GM18526 (cell line): ENCODE results near the gene KLHL29.

Experiments
- POLR2A ChIP-seq: IDR thresholded peaks from 3 replicates; pipeline ENCODE4 v1.6.1; 2011; ENCODE audit not compliant: insufficient read length; ENCODE audit errors: extremely low read depth

Gene KLHL29

DNA sequence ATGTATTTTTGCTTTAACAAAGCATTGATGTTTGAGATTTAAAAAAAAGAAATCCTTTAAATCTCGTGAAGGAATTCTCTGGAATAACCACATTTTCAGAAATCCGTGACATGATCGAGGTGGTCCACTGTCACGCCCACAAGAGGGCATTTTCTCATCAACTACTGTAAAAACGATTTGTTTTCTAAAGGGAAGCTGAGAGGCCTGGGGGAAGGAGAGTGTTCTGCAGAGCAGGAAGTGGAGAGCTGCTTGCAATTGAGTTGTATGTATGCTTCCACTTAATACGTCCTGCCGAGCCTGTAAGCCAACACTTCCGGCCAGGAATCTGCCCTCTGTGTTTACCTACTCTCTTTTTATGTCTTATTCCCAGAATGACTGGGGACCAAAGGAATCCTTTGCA lies 19.4 kb downstream of the KLHL29 start:
- TF ChIP-seq POLR2A, result no peak

DNA sequence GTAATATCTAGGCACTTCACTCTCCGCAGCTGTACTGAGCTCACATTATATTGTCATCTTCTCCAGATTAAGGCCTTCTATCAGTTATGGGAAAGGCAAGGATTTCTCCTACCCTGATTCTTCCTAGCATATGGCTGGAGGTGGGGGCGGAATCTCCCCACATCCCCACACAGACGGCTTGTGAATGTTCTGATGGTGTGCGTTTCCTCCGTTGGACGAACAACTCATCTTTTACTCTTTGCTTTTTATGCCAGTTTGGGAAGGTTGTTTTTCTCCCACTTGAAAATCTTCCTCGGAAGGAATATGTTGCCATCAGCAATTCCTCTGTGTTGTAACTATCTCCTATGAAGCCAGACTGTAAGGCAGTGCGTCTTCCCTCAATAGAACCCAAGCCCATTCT lies 24.3 kb downstream of the KLHL29 start:
- no peak for TF ChIP-seq POLR2A

DNA sequence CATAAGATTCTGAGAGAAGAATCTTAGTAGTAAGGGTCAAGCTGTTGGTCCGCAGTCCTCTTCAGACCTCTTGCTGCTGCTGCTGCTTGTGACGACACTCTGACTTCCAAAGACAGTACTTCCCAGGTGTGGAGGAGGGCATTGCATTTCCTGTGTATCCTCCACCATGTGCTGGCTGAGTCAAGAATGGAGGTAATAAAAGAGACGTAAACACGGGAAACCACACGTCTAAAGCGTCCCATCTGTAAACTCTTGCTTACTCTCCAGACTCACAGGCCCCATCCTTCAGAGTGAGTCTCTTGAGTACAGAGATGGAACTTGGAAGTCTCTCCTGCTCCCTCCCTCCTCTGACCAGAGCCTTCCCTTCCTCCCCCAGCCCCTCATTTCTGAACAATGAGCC lies 25.6 kb downstream of the KLHL29 start:
- TF ChIP-seq POLR2A, result no peak

DNA sequence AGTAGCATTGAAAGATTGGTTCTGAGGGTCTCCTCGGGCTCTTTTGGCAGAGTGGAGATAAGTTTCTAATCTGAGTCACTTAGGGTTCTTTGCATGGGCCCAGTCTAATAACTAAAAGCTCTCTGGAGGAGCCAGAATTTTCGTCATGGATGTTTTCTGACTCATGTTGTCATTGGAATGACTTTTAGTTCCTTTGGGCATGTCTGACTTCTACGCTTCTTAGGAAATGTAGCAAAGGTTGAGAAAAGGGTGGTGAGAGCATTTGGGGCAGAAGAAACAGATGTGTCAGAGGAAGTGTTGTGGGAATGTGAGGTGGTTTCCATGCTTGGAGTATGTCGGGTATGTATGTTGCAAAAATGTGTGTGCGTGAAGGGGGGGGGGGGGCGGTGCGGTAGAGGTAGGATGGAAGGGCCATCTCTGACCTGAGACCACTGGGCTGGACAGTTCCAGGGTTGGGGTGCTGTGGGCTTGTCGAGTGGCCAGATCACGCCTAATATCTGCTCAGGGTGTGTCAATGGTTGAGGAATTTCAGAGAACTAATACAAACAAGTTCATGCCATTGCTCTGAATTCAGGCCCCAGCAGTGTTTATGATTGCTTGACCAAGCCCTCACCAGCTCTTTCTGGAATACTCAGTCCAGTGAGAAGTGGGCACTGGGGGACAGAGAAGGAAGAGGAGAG lies 26.9 kb downstream of the KLHL29 start:
- no peak for TF ChIP-seq POLR2A

DNA sequence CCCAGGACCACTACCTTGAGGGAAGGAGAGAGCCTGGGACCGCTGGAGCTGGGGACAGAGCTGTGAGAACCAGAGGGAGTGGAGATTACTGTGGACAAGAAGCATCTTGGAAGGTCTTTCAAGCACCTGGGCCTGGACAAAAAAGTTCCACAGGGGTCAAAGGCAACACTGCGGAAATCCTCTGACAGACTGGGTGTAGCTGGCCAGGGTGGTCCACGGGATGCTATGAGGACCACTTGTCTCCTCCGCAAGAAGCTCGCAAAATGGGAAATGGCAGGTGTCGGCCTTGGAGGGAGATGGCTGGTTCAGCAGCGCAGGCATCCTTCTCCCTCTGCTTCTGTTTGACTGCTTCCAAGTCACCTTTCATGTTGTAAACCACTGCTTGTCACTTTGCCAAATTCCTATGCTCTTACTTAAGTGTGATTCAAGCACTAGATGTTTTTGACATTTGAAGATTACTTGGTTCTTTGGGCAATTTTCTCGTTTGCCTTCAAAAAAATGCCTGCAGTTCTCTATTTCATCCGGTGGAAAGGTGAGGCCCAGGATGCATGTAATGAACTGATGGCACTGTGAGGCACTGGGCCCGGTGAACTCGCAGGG lies 27.7 kb downstream of the KLHL29 start:
- TF ChIP-seq POLR2A, result no peak

DNA sequence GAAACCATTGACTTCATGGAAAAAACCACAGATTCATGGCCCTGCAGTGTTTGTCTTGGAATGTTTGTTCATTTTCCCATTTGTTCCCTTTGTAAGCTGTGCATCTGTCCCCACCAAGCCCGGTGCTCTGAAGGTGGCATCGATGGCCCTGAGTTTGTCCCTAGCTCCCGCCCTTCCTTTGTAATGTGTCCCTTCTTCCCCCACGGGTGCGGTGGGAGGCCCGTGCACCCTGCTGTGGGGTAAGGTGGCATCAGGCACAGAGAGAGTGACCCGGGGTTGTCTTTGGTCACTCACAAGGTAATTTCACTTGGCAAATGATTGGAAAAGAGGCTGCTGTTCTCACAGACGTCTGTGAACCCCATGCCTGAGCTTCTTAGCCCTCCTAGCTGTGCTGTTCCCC lies 28.7 kb downstream of the KLHL29 start:
- no peak for TF ChIP-seq POLR2A

DNA sequence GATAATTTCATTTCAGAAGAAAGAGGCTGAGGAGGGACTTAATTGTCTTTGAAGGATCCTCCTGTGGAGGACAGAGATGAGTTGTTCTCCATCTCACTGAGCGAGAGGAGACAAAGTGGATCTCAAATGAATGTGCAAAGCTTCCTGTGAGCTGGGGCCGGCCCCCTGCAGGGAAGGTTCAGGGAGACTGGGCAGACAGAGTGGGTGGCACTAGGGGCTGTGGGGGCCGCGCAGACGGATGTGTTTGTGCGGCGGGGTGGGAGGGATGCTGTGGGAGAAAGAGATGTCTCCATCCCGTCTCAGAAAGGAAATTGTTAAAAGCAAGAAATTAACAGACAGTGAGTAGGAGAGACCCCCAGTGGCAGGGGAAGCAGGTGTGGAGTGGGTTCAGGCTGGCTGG lies 29.1 kb downstream of the KLHL29 start:
- no peak for TF ChIP-seq POLR2A

DNA sequence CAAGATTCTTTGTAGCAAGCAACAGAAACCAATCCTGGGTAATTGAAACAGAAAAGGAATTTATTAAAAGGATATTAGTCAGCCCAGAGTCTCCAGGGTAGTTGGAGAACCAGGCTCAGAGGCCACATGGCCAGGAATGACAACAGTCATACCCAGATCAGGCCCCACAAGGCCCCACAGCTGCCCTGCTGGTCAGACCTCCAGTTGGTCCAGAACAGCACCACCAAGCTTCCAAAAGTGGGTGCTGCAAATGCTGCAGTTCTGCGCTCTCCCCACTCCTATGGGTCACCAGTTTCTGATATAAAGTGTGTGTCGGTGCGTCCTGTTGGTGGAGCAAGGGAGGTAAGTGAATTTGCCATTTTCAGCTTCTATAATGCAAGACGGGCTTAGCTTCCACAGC lies 29.9 kb downstream of the KLHL29 start:
- TF ChIP-seq POLR2A, result no peak

DNA sequence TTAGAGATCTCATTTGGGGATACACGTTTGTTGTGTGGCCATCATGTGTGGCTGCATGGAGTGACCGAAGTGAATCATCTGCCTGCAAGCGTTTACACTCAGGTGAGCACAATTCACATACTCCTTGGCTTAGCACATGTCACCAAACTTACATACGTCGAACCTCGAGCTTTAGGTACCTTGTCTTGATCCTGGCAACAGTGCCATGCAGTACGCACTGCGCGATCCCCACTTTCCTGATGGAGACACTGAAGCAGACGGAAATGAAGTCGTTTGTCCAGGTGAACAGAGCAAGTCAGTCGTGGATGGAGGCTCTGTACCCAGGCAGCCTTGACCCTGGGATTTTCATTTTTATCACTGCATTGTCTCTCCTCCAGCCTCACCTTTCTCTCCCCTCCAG lies 32.3 kb downstream of the KLHL29 start:
- TF ChIP-seq POLR2A, result no peak

DNA sequence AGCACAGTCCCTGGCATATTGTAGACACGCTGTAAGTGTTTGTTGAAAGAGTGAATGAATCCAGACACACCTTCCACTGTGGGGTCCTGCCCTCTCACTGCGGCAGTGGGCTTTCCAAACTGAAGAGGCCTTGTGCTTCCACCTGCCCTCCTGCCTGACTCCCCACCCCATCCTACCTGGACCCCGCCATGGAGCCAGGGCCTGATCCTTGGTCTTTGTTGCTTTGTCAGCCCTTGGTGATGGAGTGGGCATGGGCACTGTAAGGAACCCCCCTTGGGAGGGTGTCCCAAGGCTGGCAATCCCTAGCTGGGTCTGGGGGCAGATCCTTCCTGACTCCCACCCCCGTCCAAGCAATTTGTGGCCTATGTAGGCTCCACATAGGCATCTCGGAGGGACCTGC lies 33.1 kb downstream of the KLHL29 start:
- TF ChIP-seq POLR2A, result no peak

DNA sequence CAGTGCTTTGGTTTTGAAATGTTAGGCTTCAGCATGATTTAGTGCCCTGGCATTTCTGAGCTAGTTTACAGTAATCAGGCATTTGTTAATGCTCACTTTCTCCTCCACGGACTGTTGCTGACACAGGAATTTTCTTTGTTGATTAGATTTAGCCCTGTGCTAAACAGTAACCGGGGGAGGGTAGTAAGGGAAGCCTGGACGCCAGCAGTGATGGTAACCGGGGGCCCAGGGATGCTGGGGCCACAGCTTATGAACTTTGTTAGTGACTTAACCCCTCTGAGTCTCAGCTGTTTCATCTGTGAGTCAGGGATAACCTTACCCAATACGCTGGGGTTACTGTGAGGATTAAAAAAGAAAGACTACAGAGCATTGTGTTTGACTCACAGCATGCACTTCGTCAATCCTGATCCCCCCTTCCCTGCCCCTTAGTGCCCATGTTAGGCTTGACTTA lies 33.5 kb downstream of the KLHL29 start:
- no peak for TF ChIP-seq POLR2A

DNA sequence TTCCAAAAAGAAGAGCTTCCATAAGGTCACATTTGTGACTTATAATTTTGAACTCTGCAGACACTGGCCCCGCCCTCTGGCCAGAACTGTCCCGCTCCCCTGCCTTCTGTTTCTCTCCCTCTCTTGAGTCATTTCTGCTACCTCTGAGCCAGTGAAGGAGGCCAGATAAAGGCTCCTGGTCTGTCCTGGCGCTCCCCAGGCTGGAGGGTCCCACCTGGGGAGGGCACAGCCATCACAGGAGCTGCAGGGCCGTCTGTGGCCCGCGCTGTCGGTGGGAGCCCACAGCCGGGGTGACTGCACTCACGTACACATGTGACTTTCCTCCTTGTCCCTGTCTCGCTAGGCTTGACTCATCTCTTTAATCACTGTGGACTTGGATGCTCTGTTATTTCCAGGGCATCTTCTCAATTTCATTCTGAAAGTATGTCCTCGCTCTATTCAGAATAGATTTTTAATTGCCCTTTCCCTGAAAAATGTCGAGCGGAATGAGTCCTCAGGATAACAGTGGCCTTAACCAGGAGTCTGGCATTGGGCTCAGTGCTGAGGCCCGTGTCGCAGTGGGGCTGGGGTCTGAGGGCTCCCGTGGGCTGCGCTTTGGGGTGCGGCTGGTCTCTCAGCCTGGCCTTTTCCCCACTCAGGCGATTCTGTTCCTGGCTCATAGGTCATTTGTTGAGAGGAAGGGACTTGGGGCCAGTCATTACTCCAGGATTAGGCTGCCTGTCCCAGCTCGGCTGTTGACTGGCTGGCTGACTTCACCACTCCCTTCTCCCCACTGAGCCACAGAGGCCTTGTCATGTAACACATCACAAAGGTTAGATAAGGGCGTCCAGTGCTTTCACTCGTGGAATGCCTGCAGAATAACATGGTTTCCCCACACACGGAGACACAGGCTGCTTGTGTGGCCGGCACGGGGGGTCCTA lies 34.5 kb downstream of the KLHL29 start:
- no peak for TF ChIP-seq POLR2A

DNA sequence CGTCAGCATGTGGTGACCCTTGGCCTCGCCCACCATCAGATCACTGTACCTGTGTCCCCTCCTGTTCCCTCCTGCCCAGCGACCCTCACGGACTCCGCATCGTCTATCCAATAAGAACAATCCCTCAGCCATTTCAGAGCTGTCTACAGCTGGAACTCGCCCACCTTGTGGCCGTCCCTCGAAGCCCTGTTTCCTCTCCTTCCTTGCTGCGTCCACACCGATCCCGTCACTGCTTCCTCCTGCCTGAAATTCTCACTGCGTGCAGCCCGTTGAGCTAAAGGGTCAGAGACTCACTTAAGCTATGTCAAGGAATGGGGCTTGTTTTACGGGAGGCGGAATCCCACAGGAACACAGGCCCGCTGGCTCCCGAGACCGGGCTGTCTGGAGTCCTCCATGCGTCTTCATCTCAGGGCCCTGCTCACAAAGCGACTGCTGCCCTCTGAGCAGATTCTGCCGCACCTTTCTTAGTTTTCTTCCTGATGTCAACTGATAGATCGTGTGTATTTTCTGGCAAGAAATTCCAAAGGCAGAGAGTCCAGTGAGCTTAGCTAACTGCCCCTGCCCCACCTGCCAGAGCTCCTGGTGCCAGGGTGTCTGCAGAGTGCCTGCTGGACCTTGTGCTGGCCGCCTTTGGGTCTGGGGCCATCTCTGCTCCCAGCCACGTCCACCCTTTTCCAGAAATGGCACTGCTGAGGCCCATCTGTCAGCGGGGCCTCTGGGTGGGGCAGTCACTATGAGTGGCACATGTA lies 35.3 kb downstream of the KLHL29 start:
- TF ChIP-seq POLR2A, result no peak

DNA sequence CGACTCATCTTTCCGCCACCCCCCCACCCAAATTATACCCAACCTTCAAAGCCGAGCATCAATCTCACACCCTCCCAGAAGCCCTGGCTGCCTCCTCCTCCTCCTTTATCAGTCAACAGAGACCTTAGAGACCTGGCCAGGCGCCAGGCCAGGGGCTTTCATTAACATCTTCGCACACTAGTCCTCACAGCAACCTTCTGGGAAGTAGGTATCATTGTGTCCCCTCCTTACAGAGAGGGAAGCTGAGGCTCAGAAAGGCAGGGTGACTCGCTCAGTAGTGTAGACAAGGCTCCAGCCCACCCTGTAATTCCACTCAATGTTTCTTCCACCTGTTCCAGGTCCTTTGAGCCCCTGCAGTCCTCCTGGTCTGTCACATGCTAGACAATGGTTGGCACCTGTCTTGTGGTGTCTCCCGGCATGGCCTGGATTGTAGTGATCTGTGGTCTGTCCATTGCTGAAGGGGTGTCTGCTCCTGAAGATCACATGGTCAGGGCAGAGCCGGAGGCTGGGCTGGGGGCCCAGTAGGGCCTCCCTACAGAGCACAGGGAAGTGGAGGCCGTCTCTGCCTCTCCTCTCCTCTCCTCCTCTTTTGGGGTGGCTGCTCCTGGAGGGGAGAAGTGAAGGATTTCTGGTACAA lies 36.0 kb downstream of the KLHL29 start:
- no peak for TF ChIP-seq POLR2A

DNA sequence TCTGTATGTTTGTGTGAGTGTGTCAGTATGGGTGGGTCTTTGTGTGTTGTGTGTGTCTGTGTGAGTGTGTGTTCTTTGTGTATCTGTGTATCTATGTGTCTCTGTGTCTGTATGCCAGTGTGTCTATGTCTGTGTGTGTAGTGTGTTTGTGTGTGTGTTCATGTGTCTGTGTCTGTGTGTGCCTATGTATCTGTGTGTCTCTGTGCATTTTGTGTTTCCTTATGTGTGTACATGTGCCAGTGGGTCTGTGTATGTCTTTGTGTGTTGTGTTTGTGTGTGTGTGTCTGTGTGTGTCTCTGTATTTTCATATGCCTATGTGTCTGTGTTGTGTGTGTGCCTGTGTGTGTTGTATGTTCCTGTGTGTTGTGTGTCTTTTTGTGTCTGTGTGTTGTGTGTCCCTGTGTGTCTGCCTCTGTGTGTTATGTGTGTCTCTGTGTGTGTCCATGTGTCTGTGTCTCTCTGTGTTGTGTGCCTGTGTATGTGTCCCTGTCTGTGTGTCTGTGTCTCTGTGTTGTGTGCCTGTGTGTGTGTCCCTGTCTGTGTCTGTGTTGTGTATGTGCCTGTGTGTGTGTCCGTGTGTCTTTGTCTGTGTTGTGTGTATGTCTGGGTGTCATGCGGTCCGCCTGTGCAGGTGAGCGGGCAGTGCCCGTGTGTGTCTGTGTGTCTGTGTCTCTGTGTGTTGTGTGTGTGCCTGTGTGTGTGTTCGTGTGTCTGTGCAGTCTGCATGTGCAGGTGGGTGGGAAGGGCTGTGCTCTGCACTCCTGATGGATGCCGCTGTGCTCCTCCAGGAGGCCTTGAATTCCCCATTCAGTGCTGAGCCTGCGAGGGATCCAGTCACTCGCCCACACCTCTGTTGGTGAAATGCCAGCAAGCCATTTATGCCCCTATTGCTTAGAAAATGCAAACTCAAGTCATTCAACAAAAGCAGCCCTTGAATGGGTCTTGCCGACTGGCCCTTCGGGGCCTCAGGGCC lies 37.4 kb downstream of the KLHL29 start:
- TF ChIP-seq POLR2A, result no peak
